Measurements from ENCODE around the gene TPCN1. TPM values are rescaled to one million over a fixed set of nuclear protein-coding genes. Genes with fewer than 3 reads are reported as not detected.

Gene TPCN1
- total RNA-seq, 1 experiment from 2014 or later: 29.7 TPM

GRCh38 chr12:113227686-113228391 lies 6.6 kb downstream of the TPCN1 start:
- H3K9me3 ChIP-seq (ENCODE audit: control insufficient read depth in 1 of 2, insufficient read depth in 1 of 2, low read depth in 1 of 2, low read length in 2 of 2): no peaks in the 10 kb centered on the region
- no peaks in the 10 kb centered on the region for H3K9me2 ChIP-seq (ENCODE audit: insufficient read depth)
- H3K27ac ChIP-seq (ENCODE audit: low read depth, low read length): no peak overlapping the region
- CTCF ChIA-PET: no interaction called here
- DNase-seq (ENCODE audit: low read depth, low spot score): no peak
- peaks cover 9% of the 10 kb centered on the region for H3K79me2 ChIP-seq (ENCODE audit: insufficient read depth, low read length)
- POLR2A ChIA-PET: no interaction called here
- no peaks in the 10 kb centered on the region for H4K20me1 ChIP-seq (ENCODE audit: insufficient read depth)
- RAD21 ChIA-PET (ENCODE audit: low non-redundant PET in 1 of 2, low total read pairs in 2 of 2, uncharacterized antibody in 2 of 2, unreplicated experiment in 2 of 2): no interaction called here
- ATAC-seq: no peak
- H3K4me2 ChIP-seq (ENCODE audit: low read length): no peak overlapping the region
- intact Hi-C loops (cut with micrococcal nuclease): no loop called here
- H3K4me3 ChIP-seq (replicated peaks in 1 of 2; ENCODE audit: low read depth in 1 of 2, low read length in 2 of 2): no peak overlapping the region
- peaks cover 38 to 52% of the 10 kb centered on the region in 2 experiments for H3K4me1 ChIP-seq (ENCODE audit: control insufficient read depth in 1 of 2, insufficient read depth in 2 of 2, low read length in 2 of 2)
- TF ChIP-seq ZNF274 (IDR thresholded peaks at IDR 0.05; ENCODE audit: low read depth, low read length) (no peak), RAD21 (IDR thresholded peaks at IDR 0.05; ENCODE audit: low read depth) (no peak), SRF (IDR thresholded peaks at IDR 0.05; ENCODE audit: low read depth) (no peak)
- H3K9ac ChIP-seq (ENCODE audit: low read length): no peak overlapping the region
- peaks cover 2 to 23% of the 10 kb centered on the region in 2 experiments; a peak in 3 of 4 replicates for H3K36me3 ChIP-seq (ENCODE audit: control insufficient read depth in 1 of 2, insufficient read depth in 2 of 2, low read length in 2 of 2)
- H3K27me3 ChIP-seq (ENCODE audit: insufficient read depth, low read length): no peaks in the 10 kb centered on the region
- no TSS peak for BruUV-seq (replicated peaks)
- no peak overlapping the region for H2AFZ ChIP-seq (ENCODE audit: low read depth, low read length, poor library complexity, severe bottlenecking)

GRCh38 chr12:113228394-113229028 lies 7.2 kb downstream of the TPCN1 start:
- ChIA-PET RAD21 (ENCODE audit: low non-redundant PET in 1 of 2, low total read pairs in 2 of 2, uncharacterized antibody in 2 of 2, unreplicated experiment in 2 of 2) (no interaction called here), POLR2A (interaction anchor here (0.5 kb wide), 1 partner anchor 235 kb away, joined by 3 read pairs; no protein-coding TSS in a partner anchor), CTCF (no interaction called here)
- H3K27me3 ChIP-seq (ENCODE audit: insufficient read depth, low read length): no peaks in the 10 kb centered on the region
- no peaks in the 10 kb centered on the region for H4K20me1 ChIP-seq (ENCODE audit: insufficient read depth)
- no peak overlapping the region for H2AFZ ChIP-seq (ENCODE audit: low read depth, low read length, poor library complexity, severe bottlenecking)
- no TSS peak for BruUV-seq (replicated peaks)
- DNase-seq (ENCODE audit: low read depth, low spot score): no peak
- no peaks in the 10 kb centered on the region for H3K9me3 ChIP-seq (ENCODE audit: control insufficient read depth in 1 of 2, insufficient read depth in 1 of 2, low read depth in 1 of 2, low read length in 2 of 2)
- peak overlapping the region; percentile 34 for H3K4me2 ChIP-seq (ENCODE audit: low read length)
- no peak overlapping the region for H3K4me3 ChIP-seq (replicated peaks in 1 of 2; ENCODE audit: low read depth in 1 of 2, low read length in 2 of 2)
- no peak overlapping the region for H3K27ac ChIP-seq (ENCODE audit: low read depth, low read length)
- H3K9ac ChIP-seq (ENCODE audit: low read length): no peak overlapping the region
- intact Hi-C loops (cut with micrococcal nuclease): no loop called here
- no peak for ATAC-seq
- H3K79me2 ChIP-seq (ENCODE audit: insufficient read depth, low read length): 0 out of 2 replicates have a peak, but pooled peaks cover 4% of the 10 kb centered on the region
- H3K4me1 ChIP-seq (ENCODE audit: control insufficient read depth in 1 of 2, insufficient read depth in 2 of 2, low read length in 2 of 2): peaks cover 38 to 53% of the 10 kb centered on the region in 2 experiments
- H3K9me2 ChIP-seq (ENCODE audit: insufficient read depth): no peaks in the 10 kb centered on the region
- H3K36me3 ChIP-seq (ENCODE audit: control insufficient read depth in 1 of 2, insufficient read depth in 2 of 2, low read length in 2 of 2): peaks cover 2 to 23% of the 10 kb centered on the region in 2 experiments; a peak in 3 of 4 replicates
- TF ChIP-seq SRF (IDR thresholded peaks at IDR 0.05; ENCODE audit: low read depth) (no peak), CBX3 (IDR thresholded peaks at IDR 0.05; ENCODE audit: low read depth) (no peak), RAD21 (IDR thresholded peaks at IDR 0.05; ENCODE audit: low read depth) (no peak), ZNF274 (IDR thresholded peaks at IDR 0.05; ENCODE audit: low read depth, low read length) (no peak), FOSL1 (IDR thresholded peaks at IDR 0.05; ENCODE audit: low read depth) (no peak), EZH2 (IDR thresholded peaks at IDR 0.05) (no peak), EZH2phosphoT487 (IDR thresholded peaks at IDR 0.05; ENCODE audit: borderline replicate concordance) (no peak), TCF7L2 (IDR thresholded peaks at IDR 0.05; ENCODE audit: borderline replicate concordance, extremely low read depth, insufficient read depth, insufficient read length) (no peak), ZFX (IDR thresholded peaks at IDR 0.05) (no peak)
- TF ChIP-seq, protein P1, sequence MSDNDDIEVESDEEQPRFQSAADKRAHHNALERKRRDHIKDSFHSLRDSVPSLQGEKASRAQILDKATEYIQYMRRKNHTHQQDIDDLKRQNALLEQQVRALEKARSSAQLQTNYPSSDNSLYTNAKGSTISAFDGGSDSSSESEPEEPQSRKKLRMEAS (IDR thresholded peaks at IDR 0.05): no peak
- TF ChIP-seq, protein P2, sequence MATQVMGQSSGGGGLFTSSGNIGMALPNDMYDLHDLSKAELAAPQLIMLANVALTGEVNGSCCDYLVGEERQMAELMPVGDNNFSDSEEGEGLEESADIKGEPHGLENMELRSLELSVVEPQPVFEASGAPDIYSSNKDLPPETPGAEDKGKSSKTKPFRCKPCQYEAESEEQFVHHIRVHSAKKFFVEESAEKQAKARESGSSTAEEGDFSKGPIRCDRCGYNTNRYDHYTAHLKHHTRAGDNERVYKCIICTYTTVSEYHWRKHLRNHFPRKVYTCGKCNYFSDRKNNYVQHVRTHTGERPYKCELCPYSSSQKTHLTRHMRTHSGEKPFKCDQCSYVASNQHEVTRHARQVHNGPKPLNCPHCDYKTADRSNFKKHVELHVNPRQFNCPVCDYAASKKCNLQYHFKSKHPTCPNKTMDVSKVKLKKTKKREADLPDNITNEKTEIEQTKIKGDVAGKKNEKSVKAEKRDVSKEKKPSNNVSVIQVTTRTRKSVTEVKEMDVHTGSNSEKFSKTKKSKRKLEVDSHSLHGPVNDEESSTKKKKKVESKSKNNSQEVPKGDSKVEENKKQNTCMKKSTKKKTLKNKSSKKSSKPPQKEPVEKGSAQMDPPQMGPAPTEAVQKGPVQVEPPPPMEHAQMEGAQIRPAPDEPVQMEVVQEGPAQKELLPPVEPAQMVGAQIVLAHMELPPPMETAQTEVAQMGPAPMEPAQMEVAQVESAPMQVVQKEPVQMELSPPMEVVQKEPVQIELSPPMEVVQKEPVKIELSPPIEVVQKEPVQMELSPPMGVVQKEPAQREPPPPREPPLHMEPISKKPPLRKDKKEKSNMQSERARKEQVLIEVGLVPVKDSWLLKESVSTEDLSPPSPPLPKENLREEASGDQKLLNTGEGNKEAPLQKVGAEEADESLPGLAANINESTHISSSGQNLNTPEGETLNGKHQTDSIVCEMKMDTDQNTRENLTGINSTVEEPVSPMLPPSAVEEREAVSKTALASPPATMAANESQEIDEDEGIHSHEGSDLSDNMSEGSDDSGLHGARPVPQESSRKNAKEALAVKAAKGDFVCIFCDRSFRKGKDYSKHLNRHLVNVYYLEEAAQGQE (IDR thresholded peaks at IDR 0.05; ENCODE audit: low read depth): no peak
- TF ChIP-seq, protein P3, sequence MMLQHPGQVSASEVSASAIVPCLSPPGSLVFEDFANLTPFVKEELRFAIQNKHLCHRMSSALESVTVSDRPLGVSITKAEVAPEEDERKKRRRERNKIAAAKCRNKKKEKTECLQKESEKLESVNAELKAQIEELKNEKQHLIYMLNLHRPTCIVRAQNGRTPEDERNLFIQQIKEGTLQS (IDR thresholded peaks at IDR 0.05): no peak

Measured in HCT116 (cell line).